Measurements from ENCODE around the gene PLEKHG4. TPM values are rescaled to one million over a fixed set of nuclear protein-coding genes. Genes with fewer than 3 reads are reported as not detected.

Gene PLEKHG4
- total and polyA plus RNA-seq, 9 of the 15 experiments (the other 6 are each of a cell fraction or from before 2014, with no cell fraction given), result 3.7 to 36.8 (median 17.9) TPM

DNA sequence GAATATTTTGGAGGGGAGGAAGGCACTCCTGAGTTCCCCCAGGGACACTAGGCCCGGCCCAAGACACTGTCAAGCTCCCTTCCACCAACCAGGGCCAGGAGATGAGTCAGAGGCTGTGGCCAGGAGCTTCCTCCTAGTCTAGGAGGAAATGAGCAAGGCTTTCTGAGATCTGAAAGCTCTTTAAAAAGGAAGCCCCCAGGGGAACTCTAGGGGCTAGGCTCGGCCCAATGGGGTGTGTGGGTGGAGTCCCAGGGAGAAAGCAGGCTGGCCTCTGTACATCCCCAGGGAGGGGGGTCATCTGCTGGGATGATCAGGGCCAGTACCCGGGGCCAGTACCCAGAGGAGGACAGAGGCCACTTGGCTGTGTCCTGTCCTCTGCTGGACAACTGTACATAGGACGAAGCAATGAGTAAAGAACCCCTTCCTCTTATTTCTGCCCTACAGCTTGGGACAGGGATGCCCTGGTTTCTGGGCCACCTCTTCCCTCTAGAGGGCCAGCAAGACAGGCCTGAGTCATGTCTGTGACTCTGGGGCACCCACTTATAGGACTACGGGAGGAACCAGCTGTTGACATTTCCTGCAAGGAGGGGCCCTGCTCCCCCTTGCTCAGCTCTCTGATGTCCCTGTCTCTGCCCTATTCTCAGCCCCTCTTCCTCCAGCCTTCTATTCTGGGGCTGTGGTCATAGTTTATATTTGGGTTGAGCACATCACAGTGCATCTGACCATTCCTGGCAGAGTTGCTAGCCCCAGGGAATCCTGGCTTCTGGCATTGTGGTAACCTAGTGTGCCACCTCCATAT lies 34.7 kb upstream of the PLEKHG4 start (continued):
- TF ChIP-seq ZBTB40 (IDR thresholded peaks at IDR 0.05) (no peak), ZBTB40 (CRISPR knock-in tag; IDR thresholded peaks at IDR 0.05) (no peak), KAT2B (IDR thresholded peaks at IDR 0.05; ENCODE audit: low read depth, low read length) (no peak), MEF2D (tag; conservative IDR thresholded peaks at IDR 0.05; ENCODE audit: low read depth) (no peak), ARID3B (CRISPR knock-in tag; IDR thresholded peaks at IDR 0.05; ENCODE audit: borderline replicate concordance) (no peak), DIDO1 (tag; IDR thresholded peaks at IDR 0.05; ENCODE audit: low read depth) (no peak), CHCHD3 (CRISPR knock-in tag; IDR thresholded peaks at IDR 0.05) (no peak), PHB2 (IDR thresholded peaks at IDR 0.05; ENCODE audit: low read depth) (no peak)
- TF ChIP-seq, protein P1, sequence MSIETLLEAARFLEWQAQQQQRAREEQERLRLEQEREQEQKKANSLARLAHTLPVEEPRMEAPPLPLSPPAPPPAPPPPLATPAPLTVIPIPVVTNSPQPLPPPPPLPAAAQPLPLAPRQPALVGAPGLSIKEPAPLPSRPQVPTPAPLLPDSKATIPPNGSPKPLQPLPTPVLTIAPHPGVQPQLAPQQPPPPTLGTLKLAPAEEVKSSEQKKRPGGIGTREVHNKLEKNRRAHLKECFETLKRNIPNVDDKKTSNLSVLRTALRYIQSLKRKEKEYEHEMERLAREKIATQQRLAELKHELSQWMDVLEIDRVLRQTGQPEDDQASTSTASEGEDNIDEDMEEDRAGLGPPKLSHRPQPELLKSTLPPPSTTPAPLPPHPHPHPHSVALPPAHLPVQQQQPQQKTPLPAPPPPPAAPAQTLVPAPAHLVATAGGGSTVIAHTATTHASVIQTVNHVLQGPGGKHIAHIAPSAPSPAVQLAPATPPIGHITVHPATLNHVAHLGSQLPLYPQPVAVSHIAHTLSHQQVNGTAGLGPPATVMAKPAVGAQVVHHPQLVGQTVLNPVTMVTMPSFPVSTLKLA (conservative IDR thresholded peaks at IDR 0.05), result 0 out of 4 replicates have a peak, but pooled peaks of 1 of the 2 experiments have one; percentile 22
